Sciatic nerve (tissue), 2 donors: ENCODE data around the gene SPACA7. TPM values are rescaled to one million over a fixed set of nuclear protein-coding genes. Genes with fewer than 3 reads are reported as not detected.

ENCODE experiments used
- ATAC-seq: fragments of 200-7000 bp; cut with Tn5 transposase; one replicate; pipeline ENCODE4 v1.9.1; 2020; ENCODE audit warnings: mild to moderate bottlenecking, moderate library complexity
- DNase-seq: peaks from one replicate; pipeline ENCODE4 v3.0.0-alpha.2; 2020; ENCODE audit warnings: low spot score
- intact Hi-C: fragments of 100-400 bp; cut with DNase I; formaldehyde crosslinking; loops from one replicate; pipeline ENCODE4 v1.14.2; 2022
- total RNA-seq: library from RNA; stranded (reverse); fragmentation: NEBNext Ultra II Directional; extraction: Animal tissue kit (Norgen Biotek cat#: 25700); gene quantifications from one replicate; pipeline ENCODE4 v1.2.1, GENCODE V29; 2021
- donor health status: DM: no; HTN: no; CAD: no.
- donor health status: DM: no; HTN: no; CAD: no.

The SPACA7 gene
- total RNA-seq, 1 donor from 2014 or later, result not detected

- ATAC-seq (no peak), DNase-seq (no peak)
- intact Hi-C loops, result no loop called here
Measured at GRCh38 chr13:112481458-112481857, 105.3 kb downstream of the SPACA7 start.

DNA sequence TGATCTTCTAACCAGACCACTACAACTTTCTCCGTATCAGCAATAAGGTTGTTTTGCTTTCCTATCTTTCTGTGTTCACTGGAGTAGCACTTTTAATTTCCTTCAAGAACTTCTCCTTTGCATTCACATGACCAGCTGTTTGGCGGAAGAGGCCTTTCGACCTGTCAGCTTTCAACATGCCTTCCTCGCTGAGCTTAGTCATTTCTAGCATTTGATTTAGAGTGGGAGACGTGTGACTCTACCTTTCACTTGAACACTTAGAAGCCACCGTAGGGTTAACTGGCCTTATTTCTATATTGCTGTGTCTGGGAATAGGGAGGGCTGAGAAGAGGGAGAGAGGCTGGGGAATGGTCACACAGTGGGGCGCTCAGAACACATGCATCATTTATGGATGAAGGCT, 107.1 kb downstream of the SPACA7 start:
- DNase-seq (no peak), ATAC-seq (no peak)
- intact Hi-C loops, result no loop called here

Other genes starting within 250 kb of the SPACA7 start
- 48.9 TPM for gene TUBGCP3, start 211.8 kb downstream of the SPACA7 start, total RNA-seq